SK-N-SH (cell line): ENCODE measurements around the gene SIL1. TPM values are rescaled to one million over a fixed set of nuclear protein-coding genes. Genes with fewer than 3 reads are reported as not detected.

Experiments used
- CTCF ChIA-PET: fragments of 300-600, 350-600 bp; formaldehyde crosslinking; extraction: SDS; loops from one replicate; lab custom pipeline; 2021; lab: Yijun Ruan, JAX
- POLR2A ChIA-PET: fragments of 350-600 bp; sonication (Branson Sonifier 250); formaldehyde crosslinking; extraction: SDS; loops from one replicate; lab custom pipeline; 2020; ENCODE audit warnings: antibody characterized with exemption, inconsistent platforms; lab: Yijun Ruan, JAX
- DNase-seq: peaks from one replicate; pipeline ENCODE4 v3.0.0; 2012
- H2AFZ ChIP-seq: fragments of 200-600 bp; sonication (generic); 2 replicates; pipeline ENCODE4 v1.8.1; 2016; ENCODE audit warnings: antibody characterized with exemption, mild to moderate bottlenecking, low read depth
- H3F3A ChIP-seq: fragments of 200-600 bp; sonication (generic); replicated peaks from 2 replicates; pipeline ENCODE3; 2016; ENCODE audit warnings: antibody characterized with exemption, mild to moderate bottlenecking; ENCODE audit not compliant: insufficient read depth
- H3K27ac ChIP-seq, 2 experiments: fragments of 200-500 bp in 1 of 2; fragments of 200-600 bp in 1 of 2; sonication (Bioruptor generic) in 1 of 2; sonication (generic), shearing (Covaris generic) in 1 of 2; 2 replicates each; pipeline versions ENCODE4 v1.5.1 to v1.6.1; 2014 to 2016; ENCODE audit warnings: low read depth in 2 of 2, inconsistent platforms in 1 of 2, low read length in 1 of 2, mild to moderate bottlenecking in 1 of 2, mixed read lengths in 1 of 2
- H3K27me3 ChIP-seq: fragments of 200-600 bp; sonication (generic), shearing (Covaris generic); 2 replicates; pipeline ENCODE4 v1.6.1; 2016; ENCODE audit warnings: mixed run types; ENCODE audit not compliant: insufficient read depth
- H3K36me3 ChIP-seq, 2 experiments: fragments of 200-500 bp in 1 of 2; fragments of 200-600 bp in 1 of 2; sonication (Bioruptor generic) in 1 of 2; sonication (generic) in 1 of 2; replicated peaks in 1 of 2; 2 replicates each; pipeline versions ENCODE3 to v1.5.1; 2014 to 2016; ENCODE audit warnings: low read length in 1 of 2, mild to moderate bottlenecking in 1 of 2; ENCODE audit not compliant: insufficient read depth in 2 of 2, control insufficient read depth in 1 of 2
- H3K4me1 ChIP-seq, 2 experiments: fragments of 200-500 bp in 1 of 2; fragments of 200-600 bp in 1 of 2; sonication (Bioruptor generic) in 1 of 2; sonication (generic), shearing (Covaris generic) in 1 of 2; 2 replicates each; pipeline versions ENCODE4 v1.5.1 to v1.6.1; 2014 to 2016; ENCODE audit warnings: low read depth in 1 of 2, low read length in 1 of 2, mixed run types in 1 of 2; ENCODE audit not compliant: insufficient read depth in 2 of 2, control insufficient read depth in 1 of 2
- H3K4me2 ChIP-seq: fragments of 200-600 bp; sonication (generic), shearing (Covaris generic); 2 replicates; pipeline ENCODE4 v1.6.1; 2017; ENCODE audit warnings: mixed run types
- H3K4me3 ChIP-seq, 2 experiments: fragments of 200-500 bp in 1 of 2; fragments of 200-600 bp in 1 of 2; sonication (Bioruptor generic) in 1 of 2; sonication (generic), shearing (Covaris generic) in 1 of 2; 2 replicates each; pipeline versions ENCODE4 v1.5.1 to v1.8.1; 2014 to 2016; ENCODE audit warnings: low read depth in 2 of 2, inconsistent platforms in 1 of 2, low read length in 1 of 2, mild to moderate bottlenecking in 1 of 2, mixed read lengths in 1 of 2, moderate library complexity in 1 of 2
- H3K79me2 ChIP-seq: fragments of 200-600 bp; sonication (generic); 2 replicates; pipeline ENCODE4 v1.8.1; 2017; ENCODE audit warnings: mild to moderate bottlenecking; ENCODE audit not compliant: insufficient read depth
- H3K9ac ChIP-seq: fragments of 200-600 bp; sonication (generic); 2 replicates; pipeline ENCODE4 v1.6.1; 2017; ENCODE audit warnings: mixed run types
- H3K9me2 ChIP-seq: fragments of 200-600 bp; sonication (generic); 2 replicates; pipeline ENCODE4 v1.6.1; 2017; ENCODE audit warnings: mixed run types
- H3K9me3 ChIP-seq: fragments of 200-600 bp; sonication (generic); 2 replicates; pipeline ENCODE4 v1.6.1; 2017; ENCODE audit warnings: mixed run types, mild to moderate bottlenecking, moderate library complexity
- H4K20me1 ChIP-seq: fragments of 200-600 bp; sonication (generic); 2 replicates; pipeline ENCODE4 v1.6.1; 2017; ENCODE audit warnings: mild to moderate bottlenecking, mixed run types; ENCODE audit not compliant: insufficient read depth
- EZH2phosphoT487 ChIP-seq: fragments of 200-600 bp; sonication (generic); IDR thresholded peaks from 2 replicates; pipeline ENCODE4 v1.6.1; 2017; ENCODE audit warnings: low read depth, mixed run types, mild to moderate bottlenecking, antibody characterized with exemption, moderate library complexity, borderline replicate concordance
- GATA2 ChIP-seq: sonication (generic); formaldehyde crosslinking; IDR thresholded peaks from 2 replicates; pipeline ENCODE4 v1.5.0; 2020; ENCODE audit warnings: mild to moderate bottlenecking, missing genetic modification reagents
- JUND ChIP-seq: IDR thresholded peaks from 2 replicates; pipeline ENCODE4 v1.4.0; 2012
- MXI1 ChIP-seq: IDR thresholded peaks from 2 replicates; pipeline ENCODE4 v1.6.1; 2012; ENCODE audit warnings: mild to moderate bottlenecking, low read depth, low read length, improper control_type of control experiment
- PBX3 ChIP-seq: IDR thresholded peaks from 2 replicates; pipeline ENCODE4; 2012
- RAD21 ChIP-seq: IDR thresholded peaks from 2 replicates; pipeline ENCODE4 v1.6.1; 2012; ENCODE audit warnings: mild to moderate bottlenecking, low read length
- RCOR1 ChIP-seq: fragments of 150-350 bp; IDR thresholded peaks from 2 replicates; pipeline ENCODE4 v1.6.1; 2017; ENCODE audit warnings: antibody characterized with exemption, low read length
- RFX5 ChIP-seq: IDR thresholded peaks from 2 replicates; pipeline ENCODE4 v1.6.1; 2012; ENCODE audit warnings: mild to moderate bottlenecking, improper control_type of control experiment, low read length
- RXRA ChIP-seq: IDR thresholded peaks from 2 replicates; pipeline ENCODE4 v1.4.0; 2012; ENCODE audit warnings: low read depth, mild to moderate bottlenecking, borderline replicate concordance
- YY1 ChIP-seq: IDR thresholded peaks from 2 replicates; pipeline ENCODE4 v1.4.0; 2012; ENCODE audit warnings: low read depth, mild to moderate bottlenecking
- ZBTB33 ChIP-seq: IDR thresholded peaks from 2 replicates; pipeline ENCODE4 v1.4.0; 2012; ENCODE audit warnings: low read depth, borderline replicate concordance
- WGBS: methylation state at CpG from one replicate; pipeline ENCODE4 v1.1.6; 2017; ENCODE audit warnings: low lambda C conversion rate; 5-methylcytosine and 5-hydroxymethylcytosine counted together
- polyA plus RNA-seq, 3 experiments: library from polyadenylated mRNA; depleted of rRNA; stranded (reverse); fragments of >200 nt; gene quantifications; 2 replicates each; pipeline ENCODE4 v1.2.3, GENCODE V29; 2012
- TF ChIP-seq, protein P1 (sequence below): IDR thresholded peaks from 2 replicates; pipeline ENCODE4 v1.6.1; 2012; ENCODE audit warnings: mild to moderate bottlenecking, low read depth, low read length, moderate library complexity
- TF ChIP-seq, protein P2 (sequence below): IDR thresholded peaks from 2 replicates; pipeline ENCODE4 v1.4.0; 2012; ENCODE audit warnings: low read depth

The SIL1 gene
- polyA plus RNA-seq, 1 of the 3 experiments (the other 2 are of a cell fraction) = 25.9 TPM

DNA sequence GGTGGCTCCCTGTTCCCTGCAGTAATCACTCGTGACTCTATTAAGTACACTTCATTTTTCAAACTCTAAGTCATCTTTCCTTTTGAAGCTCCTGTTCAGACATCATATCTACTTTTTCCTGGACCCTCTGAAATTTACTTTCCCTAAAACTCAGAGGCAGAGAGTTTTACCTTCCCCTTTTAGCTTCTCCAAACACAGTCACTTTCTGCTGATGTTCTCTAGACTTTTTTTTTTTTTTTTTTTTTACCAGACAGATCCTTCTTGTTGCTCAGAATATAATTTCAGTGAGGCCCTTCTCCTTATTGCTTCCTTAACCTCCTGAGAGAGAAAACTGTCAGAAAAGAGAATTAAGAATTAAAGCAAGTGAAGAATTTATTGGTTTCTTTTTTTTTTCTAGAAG, 236.4 kb downstream of the SIL1 start:
- Histone ChIP-seq H3K79me2 (no peaks in the 10 kb centered on the region), H3K4me2 (no peak overlapping the region), H3K27me3 (no peaks in the 10 kb centered on the region), H3K4me1 (peaks cover 11 to 23% of the 10 kb centered on the region in 2 experiments; a peak in 2 of 4 replicates), H3K9me3 (no peaks in the 10 kb centered on the region), H3K9ac (no peak overlapping the region), H4K20me1 (no peaks in the 10 kb centered on the region), H3K27ac (no peak overlapping the region), H3K4me3 (no peak overlapping the region), H3K9me2 (no peaks in the 10 kb centered on the region), H2AFZ (no peak overlapping the region), H3F3A (no peaks in the 10 kb centered on the region), H3K36me3 (no peaks in the 10 kb centered on the region)
- CTCF ChIA-PET = no interaction called here
- no peak for DNase-seq
- TF ChIP-seq ZBTB33 (no peak), RAD21 (no peak), EZH2phosphoT487 (no peak)
- 95% methylated on average over 1 of the region's 1 CpG for WGBS
- POLR2A ChIA-PET = no interaction called here

DNA sequence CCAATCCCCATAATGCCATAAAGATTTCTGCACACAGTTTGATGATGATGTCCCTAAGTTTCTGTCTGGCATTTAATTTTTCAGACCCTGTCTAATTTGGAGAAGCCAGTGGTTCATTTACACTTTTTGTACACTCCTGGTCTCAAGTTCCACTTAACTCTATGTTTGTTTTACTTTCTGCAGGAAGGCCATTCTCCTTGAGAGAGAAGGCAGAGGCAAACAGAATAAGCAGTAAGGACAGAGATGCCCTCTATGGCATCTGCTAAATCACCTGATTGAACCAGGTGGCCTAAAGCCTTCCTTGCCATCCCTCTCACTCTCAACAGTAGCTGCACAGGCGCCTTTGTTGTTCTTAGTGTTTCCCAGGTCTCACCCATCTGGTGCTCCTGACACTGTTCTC, 236.9 kb downstream of the SIL1 start:
- Histone ChIP-seq H3K27me3 (no peaks in the 10 kb centered on the region), H3K4me1 (peaks cover 11 to 22% of the 10 kb centered on the region in 2 experiments; a peak in 2 of 4 replicates), H3F3A (no peaks in the 10 kb centered on the region), H4K20me1 (no peaks in the 10 kb centered on the region), H3K79me2 (no peaks in the 10 kb centered on the region), H3K4me3 (no peak overlapping the region)
- no peak for DNase-seq
- POLR2A ChIA-PET = no interaction called here
- TF ChIP-seq, protein P1, sequence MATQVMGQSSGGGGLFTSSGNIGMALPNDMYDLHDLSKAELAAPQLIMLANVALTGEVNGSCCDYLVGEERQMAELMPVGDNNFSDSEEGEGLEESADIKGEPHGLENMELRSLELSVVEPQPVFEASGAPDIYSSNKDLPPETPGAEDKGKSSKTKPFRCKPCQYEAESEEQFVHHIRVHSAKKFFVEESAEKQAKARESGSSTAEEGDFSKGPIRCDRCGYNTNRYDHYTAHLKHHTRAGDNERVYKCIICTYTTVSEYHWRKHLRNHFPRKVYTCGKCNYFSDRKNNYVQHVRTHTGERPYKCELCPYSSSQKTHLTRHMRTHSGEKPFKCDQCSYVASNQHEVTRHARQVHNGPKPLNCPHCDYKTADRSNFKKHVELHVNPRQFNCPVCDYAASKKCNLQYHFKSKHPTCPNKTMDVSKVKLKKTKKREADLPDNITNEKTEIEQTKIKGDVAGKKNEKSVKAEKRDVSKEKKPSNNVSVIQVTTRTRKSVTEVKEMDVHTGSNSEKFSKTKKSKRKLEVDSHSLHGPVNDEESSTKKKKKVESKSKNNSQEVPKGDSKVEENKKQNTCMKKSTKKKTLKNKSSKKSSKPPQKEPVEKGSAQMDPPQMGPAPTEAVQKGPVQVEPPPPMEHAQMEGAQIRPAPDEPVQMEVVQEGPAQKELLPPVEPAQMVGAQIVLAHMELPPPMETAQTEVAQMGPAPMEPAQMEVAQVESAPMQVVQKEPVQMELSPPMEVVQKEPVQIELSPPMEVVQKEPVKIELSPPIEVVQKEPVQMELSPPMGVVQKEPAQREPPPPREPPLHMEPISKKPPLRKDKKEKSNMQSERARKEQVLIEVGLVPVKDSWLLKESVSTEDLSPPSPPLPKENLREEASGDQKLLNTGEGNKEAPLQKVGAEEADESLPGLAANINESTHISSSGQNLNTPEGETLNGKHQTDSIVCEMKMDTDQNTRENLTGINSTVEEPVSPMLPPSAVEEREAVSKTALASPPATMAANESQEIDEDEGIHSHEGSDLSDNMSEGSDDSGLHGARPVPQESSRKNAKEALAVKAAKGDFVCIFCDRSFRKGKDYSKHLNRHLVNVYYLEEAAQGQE = no peak
- TF ChIP-seq, protein P2, sequence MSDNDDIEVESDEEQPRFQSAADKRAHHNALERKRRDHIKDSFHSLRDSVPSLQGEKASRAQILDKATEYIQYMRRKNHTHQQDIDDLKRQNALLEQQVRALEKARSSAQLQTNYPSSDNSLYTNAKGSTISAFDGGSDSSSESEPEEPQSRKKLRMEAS = no peak
- TF ChIP-seq PBX3 = no peak
- no peak for TF ChIP-seq GATA2 (CRISPR knock-in tag)
- no peak for TF ChIP-seq RCOR1
- TF ChIP-seq JUND = no peak
- no peak for TF ChIP-seq RXRA
- TF ChIP-seq YY1 = no peak
- TF ChIP-seq RFX5 = no peak
- no peak for TF ChIP-seq MXI1
- TF ChIP-seq, all 33 proteins: peak for 0
- CTCF ChIA-PET = no interaction called here
- no peak overlapping the region for H3K27ac ChIP-seq
- no peaks in the 10 kb centered on the region for H3K9me2 ChIP-seq
- H2AFZ ChIP-seq = no peak overlapping the region
- no peaks in the 10 kb centered on the region for H3K36me3 ChIP-seq
- H3K9ac ChIP-seq = no peak overlapping the region
- H3K4me2 ChIP-seq = no peak overlapping the region
- H3K9me3 ChIP-seq = no peaks in the 10 kb centered on the region
- WGBS = 85% methylated on average over 1 of the region's 1 CpG
